Measurements from ENCODE around the gene SDK1. TPM values are rescaled to one million over a fixed set of nuclear protein-coding genes. Genes with fewer than 3 reads are reported as not detected.
"Not testable (repeated sequence)": the region's sequence is repeated elsewhere in the genome, so short reads cannot be mapped to it uniquely, and the experiment has no call there.

The SDK1 gene
- total and polyA plus RNA-seq, 2 donors: 3.2 to 7.8 TPM

DNA sequence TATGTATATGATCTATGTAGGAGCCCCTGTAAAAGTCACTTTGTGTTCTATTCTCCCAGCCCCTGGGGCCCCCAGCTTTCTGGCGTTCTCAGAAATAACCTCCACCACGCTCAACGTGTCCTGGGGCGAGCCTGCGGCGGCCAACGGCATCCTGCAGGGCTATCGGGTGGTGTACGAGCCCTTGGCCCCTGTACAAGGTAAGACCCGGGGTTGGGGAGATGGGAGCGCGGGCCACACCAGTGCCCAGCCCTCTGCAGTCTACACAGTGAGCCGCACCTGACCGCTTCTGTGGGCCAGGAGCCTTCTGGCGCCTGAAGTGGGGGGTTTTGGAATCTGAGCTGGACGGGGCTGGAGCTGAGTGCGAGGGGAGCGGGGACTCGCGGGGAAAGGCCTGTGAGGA is 908.9 kb downstream of the SDK1 start:
- WGBS: 96% methylated on average over 20 of the region's 20 CpGs
- no peak overlapping the region for H3K4me3 ChIP-seq (ENCODE audit: low read length in 2 of 2)
- H3K4me1 ChIP-seq (ENCODE audit: control insufficient read depth in 2 of 2, insufficient read depth in 2 of 2, low read length in 2 of 2): no peaks in the 10 kb centered on the region
- no peak for DNase-seq (ENCODE audit: low read depth in 6 of 9, low spot score in 9 of 9)
- H3K9me3 ChIP-seq (ENCODE audit: control insufficient read depth in 2 of 2, insufficient read depth in 1 of 2, low read length in 1 of 2): no peaks in the 10 kb centered on the region
- no peak overlapping the region for H3K27ac ChIP-seq (ENCODE audit: low read depth in 1 of 2, low read length in 1 of 2)
- H3K27me3 ChIP-seq (ENCODE audit: control insufficient read depth in 2 of 2, insufficient read depth in 1 of 2, low read length in 1 of 2): no peaks in the 10 kb centered on the region
- no peaks in the 10 kb centered on the region for H3K36me3 ChIP-seq (ENCODE audit: control insufficient read depth in 2 of 2, insufficient read depth in 2 of 2, low read length in 1 of 2)

DNA sequence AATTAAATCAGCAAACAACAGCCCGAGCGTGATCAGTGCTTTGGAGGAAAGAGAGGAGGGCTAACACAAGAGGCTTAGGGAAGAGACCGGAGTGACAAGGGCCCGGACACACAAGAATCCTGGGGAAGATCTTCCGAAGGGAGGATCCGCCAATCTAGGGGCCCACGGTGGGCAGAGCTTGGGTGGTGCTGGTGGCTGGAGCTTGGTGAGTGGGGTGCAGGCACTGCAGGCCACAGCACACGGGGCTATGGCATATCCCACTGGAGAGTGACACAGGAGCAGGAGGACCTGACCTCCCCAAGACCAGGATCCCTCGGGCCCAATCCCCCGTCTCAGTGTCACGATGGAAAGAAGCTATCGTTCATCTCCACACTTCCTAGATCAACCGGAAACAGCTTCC is 909.8 kb downstream of the SDK1 start:
- 96% methylated on average over 13 of the region's 13 CpGs for WGBS
- DNase-seq (ENCODE audit: low read depth in 6 of 9, low spot score in 9 of 9): no peak

DNA sequence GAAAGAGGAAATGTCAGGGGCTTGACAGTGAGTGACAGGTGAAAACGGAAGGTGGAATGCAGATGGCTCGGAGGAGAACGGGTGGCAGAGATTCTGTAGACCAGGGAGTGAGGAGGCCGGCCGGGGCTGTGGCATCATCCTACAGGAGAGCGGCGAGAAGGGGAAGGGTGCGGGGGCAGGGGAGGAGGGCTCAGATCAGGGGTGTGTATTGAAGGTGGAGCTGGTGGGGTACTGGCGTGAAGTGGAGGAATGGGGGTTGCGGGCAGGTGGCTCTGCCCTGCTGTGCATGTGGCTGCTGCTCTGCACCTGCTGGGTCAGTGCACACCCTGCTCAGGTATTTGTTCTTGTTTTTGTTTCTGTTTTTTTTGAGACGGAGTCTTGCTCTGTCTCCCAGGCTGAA is 910.2 kb downstream of the SDK1 start:
- H3K36me3 ChIP-seq (ENCODE audit: control insufficient read depth in 2 of 2, insufficient read depth in 2 of 2, low read length in 1 of 2): no peaks in the 10 kb centered on the region
- H3K4me1 ChIP-seq (ENCODE audit: control insufficient read depth in 2 of 2, insufficient read depth in 2 of 2, low read length in 2 of 2): no peaks in the 10 kb centered on the region
- no peaks in the 10 kb centered on the region for H3K27me3 ChIP-seq (ENCODE audit: control insufficient read depth in 2 of 2, insufficient read depth in 1 of 2, low read length in 1 of 2)
- WGBS: 96% methylated on average over 11 of the region's 11 CpGs
- DNase-seq (ENCODE audit: low read depth in 6 of 9, low spot score in 9 of 9): no peak
- no peak overlapping the region for H3K27ac ChIP-seq (ENCODE audit: low read depth in 1 of 2, low read length in 1 of 2)
- H3K9me3 ChIP-seq (ENCODE audit: control insufficient read depth in 2 of 2, insufficient read depth in 1 of 2, low read length in 1 of 2): no peaks in the 10 kb centered on the region
- no peak overlapping the region for H3K4me3 ChIP-seq (ENCODE audit: low read length in 2 of 2)

More for the DNA sequence above, 909.8 kb downstream of the SDK1 start:
- Histone ChIP-seq H3K4me3 (ENCODE audit: low read length in 2 of 2) (no peak overlapping the region), H3K4me1 (ENCODE audit: control insufficient read depth in 2 of 2, insufficient read depth in 2 of 2, low read length in 2 of 2) (no peaks in the 10 kb centered on the region), H3K27me3 (ENCODE audit: control insufficient read depth in 2 of 2, insufficient read depth in 1 of 2, low read length in 1 of 2) (no peaks in the 10 kb centered on the region), H3K36me3 (ENCODE audit: control insufficient read depth in 2 of 2, insufficient read depth in 2 of 2, low read length in 1 of 2) (no peaks in the 10 kb centered on the region), H3K27ac (ENCODE audit: low read depth in 1 of 2, low read length in 1 of 2) (no peak overlapping the region), H3K9me3 (ENCODE audit: control insufficient read depth in 2 of 2, insufficient read depth in 1 of 2, low read length in 1 of 2) (no peaks in the 10 kb centered on the region)

DNA sequence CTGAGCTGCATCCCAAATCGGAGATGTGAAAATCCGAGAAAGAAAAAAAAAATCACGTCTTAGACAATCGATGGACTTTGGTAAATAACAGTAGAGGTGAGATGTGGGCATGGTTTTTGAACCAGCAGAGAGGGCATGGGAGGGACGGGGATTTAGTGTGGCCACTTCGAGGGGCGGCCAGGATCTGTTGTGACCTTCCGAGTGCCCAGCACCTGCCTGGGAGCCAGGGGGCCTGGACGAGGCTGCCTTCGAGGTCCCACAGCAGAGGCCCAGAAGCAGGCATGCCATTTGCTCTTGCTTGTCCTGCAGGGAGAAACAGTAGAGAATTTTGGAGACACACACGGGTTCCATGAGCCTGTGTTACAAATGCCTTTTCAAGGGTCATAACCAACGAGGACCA is 911.3 kb downstream of the SDK1 start:
- Histone ChIP-seq H3K27me3 (ENCODE audit: control insufficient read depth in 2 of 2, insufficient read depth in 1 of 2, low read length in 1 of 2) (no peaks in the 10 kb centered on the region), H3K9me3 (ENCODE audit: control insufficient read depth in 2 of 2, insufficient read depth in 1 of 2, low read length in 1 of 2) (no peaks in the 10 kb centered on the region), H3K4me1 (ENCODE audit: control insufficient read depth in 2 of 2, insufficient read depth in 2 of 2, low read length in 2 of 2) (no peaks in the 10 kb centered on the region), H3K27ac (ENCODE audit: low read depth in 1 of 2, low read length in 1 of 2) (no peak overlapping the region), H3K36me3 (ENCODE audit: control insufficient read depth in 2 of 2, insufficient read depth in 2 of 2, low read length in 1 of 2) (no peaks in the 10 kb centered on the region), H3K4me3 (ENCODE audit: low read length in 2 of 2) (no peak overlapping the region)
- WGBS: 95% methylated on average over 12 of the region's 12 CpGs
- DNase-seq (ENCODE audit: low read depth in 6 of 9, low spot score in 9 of 9): no peak

DNA sequence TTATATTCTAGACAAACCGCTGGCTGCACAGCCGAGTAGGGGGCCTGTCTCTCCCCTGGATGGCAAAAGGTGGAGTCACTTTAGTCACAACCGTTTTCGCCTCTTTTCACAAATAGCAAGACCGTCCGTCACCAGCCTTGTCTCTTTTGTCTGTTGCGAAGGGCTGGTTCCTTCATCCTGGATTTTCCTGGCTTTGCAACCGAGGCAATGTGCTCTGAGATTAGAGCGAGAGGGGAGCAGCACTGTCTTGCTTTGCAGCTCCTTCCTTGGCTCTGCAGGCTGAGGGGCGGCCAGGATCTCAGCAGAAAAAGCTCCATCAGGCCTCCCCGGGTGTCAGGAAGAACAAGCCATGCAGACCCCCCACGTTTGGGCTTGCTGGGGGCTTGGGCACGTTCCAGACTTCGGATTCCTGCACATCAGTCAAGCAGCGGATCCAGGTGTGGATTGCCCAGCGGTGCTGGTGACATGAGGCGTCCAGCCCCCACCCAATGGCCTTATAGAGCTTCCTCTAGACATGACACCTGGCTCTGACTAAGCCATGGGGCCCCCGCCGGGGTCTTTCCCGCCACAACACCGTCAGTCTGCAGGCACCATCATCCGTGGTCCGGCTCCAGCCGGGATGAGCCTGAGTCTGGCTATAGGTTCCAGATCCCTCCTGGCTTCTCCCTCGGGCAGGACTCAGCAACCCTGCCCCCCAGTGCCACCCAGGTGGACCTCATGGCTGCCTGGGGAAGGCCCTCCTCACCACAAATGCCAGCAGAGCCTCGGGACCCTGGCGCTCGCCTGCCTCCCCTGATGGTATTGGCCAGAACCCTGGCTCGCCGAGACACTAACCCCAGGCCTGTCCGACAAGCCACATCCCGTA is 913.5 kb downstream of the SDK1 start:
- no peak overlapping the region for H3K27ac ChIP-seq (ENCODE audit: low read depth in 1 of 2, low read length in 1 of 2)
- no peaks in the 10 kb centered on the region for H3K36me3 ChIP-seq (ENCODE audit: control insufficient read depth in 2 of 2, insufficient read depth in 2 of 2, low read length in 1 of 2)
- H3K9me3 ChIP-seq (ENCODE audit: control insufficient read depth in 2 of 2, insufficient read depth in 1 of 2, low read length in 1 of 2): no peaks in the 10 kb centered on the region
- DNase-seq (ENCODE audit: low read depth in 6 of 9, low spot score in 9 of 9): no peak
- H3K4me3 ChIP-seq (ENCODE audit: low read length in 2 of 2): no peak overlapping the region
- no peaks in the 10 kb centered on the region for H3K27me3 ChIP-seq (ENCODE audit: control insufficient read depth in 2 of 2, insufficient read depth in 1 of 2, low read length in 1 of 2)
- H3K4me1 ChIP-seq (ENCODE audit: control insufficient read depth in 2 of 2, insufficient read depth in 2 of 2, low read length in 2 of 2): no peaks in the 10 kb centered on the region
- 94% methylated on average over 32 of the region's 32 CpGs for WGBS

DNA sequence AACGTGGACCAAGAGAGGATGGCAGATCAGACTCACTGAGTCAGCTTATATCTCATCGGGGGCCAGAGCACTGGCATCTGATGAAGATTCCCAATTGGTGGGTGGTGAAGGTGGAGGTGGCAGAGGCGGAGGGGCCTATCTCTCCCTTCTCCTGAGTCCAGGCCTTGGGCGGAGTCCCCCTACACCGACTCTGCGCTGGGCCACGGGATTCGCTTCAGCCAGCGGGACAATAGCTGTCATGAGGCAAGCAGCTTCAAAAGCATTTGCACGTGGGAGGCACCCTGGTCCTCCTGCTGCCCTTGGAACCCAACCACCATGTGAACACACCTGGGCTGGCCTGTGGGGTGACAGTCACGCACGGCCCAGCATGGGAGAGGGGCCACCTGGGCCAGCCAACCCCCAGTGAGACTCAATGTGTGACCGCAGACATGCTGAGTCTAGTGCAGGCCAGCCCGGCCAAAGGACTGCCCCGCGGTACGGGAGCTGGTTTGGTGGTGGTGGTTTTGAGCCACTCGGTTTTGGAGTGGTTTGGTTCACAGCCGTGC is 914.2 kb downstream of the SDK1 start:
- no peaks in the 10 kb centered on the region for H3K36me3 ChIP-seq (ENCODE audit: control insufficient read depth in 2 of 2, insufficient read depth in 2 of 2, low read length in 1 of 2)
- no peaks in the 10 kb centered on the region for H3K27me3 ChIP-seq (ENCODE audit: control insufficient read depth in 2 of 2, insufficient read depth in 1 of 2, low read length in 1 of 2)
- WGBS: 95% methylated on average over 19 of the region's 19 CpGs
- H3K4me3 ChIP-seq (ENCODE audit: low read length in 2 of 2): no peak overlapping the region
- DNase-seq (ENCODE audit: low read depth in 6 of 9, low spot score in 9 of 9): no peak
- H3K4me1 ChIP-seq (ENCODE audit: control insufficient read depth in 2 of 2, insufficient read depth in 2 of 2, low read length in 2 of 2): no peaks in the 10 kb centered on the region
- H3K9me3 ChIP-seq (ENCODE audit: control insufficient read depth in 2 of 2, insufficient read depth in 1 of 2, low read length in 1 of 2): no peaks in the 10 kb centered on the region
- no peak overlapping the region for H3K27ac ChIP-seq (ENCODE audit: low read depth in 1 of 2, low read length in 1 of 2)

DNA sequence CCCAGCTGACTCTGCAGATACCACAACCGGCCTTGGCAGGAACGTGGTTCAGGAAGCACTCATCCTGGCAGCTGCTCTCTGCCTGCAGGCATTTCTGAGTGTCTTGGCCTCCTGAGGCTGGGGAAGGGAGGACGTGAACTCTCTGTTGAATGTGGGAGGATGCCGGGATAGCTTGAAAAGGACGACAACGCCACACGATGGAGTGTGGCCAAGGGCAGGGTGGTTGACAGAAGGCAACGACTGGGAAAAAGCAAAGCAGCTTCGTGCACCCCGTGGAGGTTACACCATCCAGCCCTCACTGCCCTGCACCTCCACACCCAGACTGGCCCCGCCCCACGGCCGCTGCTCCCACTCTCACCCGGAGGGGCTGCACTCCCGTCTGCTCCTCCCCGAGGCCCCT is 915.0 kb downstream of the SDK1 start:
- DNase-seq (ENCODE audit: low read depth in 6 of 9, low spot score in 9 of 9): no peak
- WGBS: 71% methylated on average over 16 of the region's 16 CpGs
- Histone ChIP-seq H3K9me3 (ENCODE audit: control insufficient read depth in 2 of 2, insufficient read depth in 1 of 2, low read length in 1 of 2) (no peaks in the 10 kb centered on the region), H3K4me1 (ENCODE audit: control insufficient read depth in 2 of 2, insufficient read depth in 2 of 2, low read length in 2 of 2) (no peaks in the 10 kb centered on the region), H3K27me3 (ENCODE audit: control insufficient read depth in 2 of 2, insufficient read depth in 1 of 2, low read length in 1 of 2) (no peaks in the 10 kb centered on the region), H3K36me3 (ENCODE audit: control insufficient read depth in 2 of 2, insufficient read depth in 2 of 2, low read length in 1 of 2) (no peaks in the 10 kb centered on the region), H3K4me3 (ENCODE audit: low read length in 2 of 2) (no peak overlapping the region), H3K27ac (ENCODE audit: low read depth in 1 of 2, low read length in 1 of 2) (no peak overlapping the region)

DNA sequence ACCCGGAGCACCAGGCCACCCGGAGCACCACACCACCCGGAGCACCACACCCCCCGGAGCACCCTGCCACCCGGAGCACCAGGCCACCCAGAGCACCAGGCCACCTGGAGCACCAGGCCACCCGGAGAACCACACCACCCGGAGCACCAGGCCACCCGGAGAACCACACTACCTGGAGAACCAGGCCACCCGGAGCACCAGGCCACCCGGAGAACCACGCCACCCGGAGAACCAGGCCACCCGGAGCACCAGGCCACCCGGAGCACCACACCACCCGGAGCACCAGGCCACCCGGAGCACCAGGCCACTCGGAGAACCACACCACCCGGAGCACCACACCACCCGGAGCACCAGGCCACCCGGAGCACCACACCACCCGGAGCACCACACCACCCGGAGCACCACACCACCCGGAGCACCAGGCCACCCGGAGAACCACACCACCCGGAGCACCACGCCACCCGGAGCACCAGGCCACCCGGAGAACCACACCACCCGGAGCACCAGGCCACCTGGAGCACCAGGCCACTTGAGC is 916.1 kb downstream of the SDK1 start:
- DNase-seq (ENCODE audit: low read depth in 6 of 9, low spot score in 9 of 9); H3K9me3 ChIP-seq (ENCODE audit: control insufficient read depth in 2 of 2, insufficient read depth in 1 of 2, low read length in 1 of 2): not testable (repeated sequence)

DNA sequence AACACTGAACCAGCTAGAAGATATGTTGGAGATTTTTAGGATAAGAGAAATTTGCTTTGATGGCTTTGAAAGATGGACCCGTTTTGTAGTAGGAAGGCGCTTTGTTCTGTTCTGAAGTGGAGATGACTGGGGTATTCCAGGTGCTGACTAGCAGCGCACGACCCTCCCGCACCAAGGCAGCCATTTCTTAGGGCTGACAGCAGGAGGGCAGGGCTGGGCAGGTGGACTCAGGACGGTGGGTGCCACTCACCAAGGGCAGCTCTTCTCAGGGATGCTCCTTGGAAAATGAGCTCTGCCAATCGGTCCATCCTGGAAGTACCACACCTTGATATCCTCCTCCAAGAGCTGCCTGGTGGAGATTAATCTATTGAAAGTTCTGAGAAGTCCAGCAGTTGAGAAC is 917.4 kb downstream of the SDK1 start:
- DNase-seq (ENCODE audit: low read depth in 6 of 9, low spot score in 9 of 9): no peak
- 95% methylated on average over 7 of the region's 7 CpGs for WGBS
- Histone ChIP-seq H3K9me3 (ENCODE audit: control insufficient read depth in 2 of 2, insufficient read depth in 1 of 2, low read length in 1 of 2) (no peaks in the 10 kb centered on the region), H3K27ac (ENCODE audit: low read depth in 1 of 2, low read length in 1 of 2) (no peak overlapping the region), H3K27me3 (ENCODE audit: control insufficient read depth in 2 of 2, insufficient read depth in 1 of 2, low read length in 1 of 2) (no peaks in the 10 kb centered on the region), H3K4me1 (ENCODE audit: control insufficient read depth in 2 of 2, insufficient read depth in 2 of 2, low read length in 2 of 2) (no peaks in the 10 kb centered on the region), H3K36me3 (ENCODE audit: control insufficient read depth in 2 of 2, insufficient read depth in 2 of 2, low read length in 1 of 2) (no peaks in the 10 kb centered on the region), H3K4me3 (ENCODE audit: low read length in 2 of 2) (no peak overlapping the region)

More for the DNA sequence above, 916.1 kb downstream of the SDK1 start:
- not testable (repeated sequence) for H3K27me3 ChIP-seq (ENCODE audit: control insufficient read depth in 2 of 2, insufficient read depth in 1 of 2, low read length in 1 of 2); H3K4me1 ChIP-seq (ENCODE audit: control insufficient read depth in 2 of 2, insufficient read depth in 2 of 2, low read length in 2 of 2); H3K36me3 ChIP-seq (ENCODE audit: control insufficient read depth in 2 of 2, insufficient read depth in 2 of 2, low read length in 1 of 2); H3K27ac ChIP-seq (ENCODE audit: low read depth in 1 of 2, low read length in 1 of 2); H3K4me3 ChIP-seq (ENCODE audit: low read length in 2 of 2)
- WGBS: 91% methylated on average over 29 of the region's 29 CpGs

Measured in thymus (tissue), 11 donors.